ENCODE data around the gene TEX11.
"Not testable (repeated sequence)": the region's sequence is repeated elsewhere in the genome, so short reads cannot be mapped to it uniquely, and the experiment has no call there.

TEX11 gene

GRCh38 chrX:70908541-70908940 is at the start of gene TEX11:
TSS of gene TEX11 (minus strand) at chrX:70908711. CDS start at chrX:70907789, 922 bp downstream.
- DNase-seq = no peak

GRCh38 chrX:70954871-70955270 is 46.4 kb upstream of the TEX11 start:
- DNase-seq = no peak

- no peak for DNase-seq
Measured at GRCh38 chrX:70924294-70924911, 15.9 kb upstream of the TEX11 start.

- no peak for DNase-seq
Measured at GRCh38 chrX:70922774-70923473, 14.4 kb upstream of the TEX11 start.

GRCh38 chrX:70921709-70922352 is 13.3 kb upstream of the TEX11 start:
- DNase-seq = no peak

- DNase-seq = no peak
Measured at GRCh38 chrX:70916754-70917153, 8.2 kb upstream of the TEX11 start.

GRCh38 chrX:70907900-70908299 is 611 bp downstream of the TEX11 start:
- no peak for DNase-seq

GRCh38 chrX:70901465-70901864 is 7.0 kb downstream of the TEX11 start:
- DNase-seq = no peak

- DNase-seq = not testable (repeated sequence)
Measured at GRCh38 chrX:70890441-70890840, 18.1 kb downstream of the TEX11 start.

GRCh38 chrX:70878902-70879301 is 29.6 kb downstream of the TEX11 start:
- no peak for DNase-seq

- no peak for DNase-seq
Measured at GRCh38 chrX:70852294-70852693, 56.2 kb downstream of the TEX11 start.

GRCh38 chrX:70844081-70844480 is 64.4 kb downstream of the TEX11 start:
- not testable (repeated sequence) for DNase-seq

- not testable (repeated sequence) for DNase-seq
Measured at GRCh38 chrX:70843620-70844019, 64.9 kb downstream of the TEX11 start.

GRCh38 chrX:70834589-70834988 is 73.9 kb downstream of the TEX11 start:
- no peak for DNase-seq

- no peak for DNase-seq
Measured at GRCh38 chrX:70826715-70827114, 81.8 kb downstream of the TEX11 start.

- DNase-seq = no peak
Measured at GRCh38 chrX:70825366-70825765, 83.1 kb downstream of the TEX11 start.

- DNase-seq = no peak
Measured at GRCh38 chrX:70808942-70809940, 99.3 kb downstream of the TEX11 start.

GRCh38 chrX:70806081-70806480 is 102.4 kb downstream of the TEX11 start:
- DNase-seq = no peak

- DNase-seq = not testable (repeated sequence)
Measured at GRCh38 chrX:70796742-70797141, 111.8 kb downstream of the TEX11 start.

- DNase-seq = no peak
Measured at GRCh38 chrX:70774223-70774622, 134.3 kb downstream of the TEX11 start.

- DNase-seq = no peak
Measured at GRCh38 chrX:70769659-70770227, 138.8 kb downstream of the TEX11 start.

- no peak for DNase-seq
Measured at GRCh38 chrX:70762285-70762684, 146.2 kb downstream of the TEX11 start.

GRCh38 chrX:70755850-70756249 is 152.7 kb downstream of the TEX11 start:
- DNase-seq = no peak

All from DMS153 (cell line).